SH-SY5Y (cell line): ENCODE results near the gene PARN.

Source experiments
- GATA2 ChIP-seq: IDR thresholded peaks from 2 replicates; pipeline ENCODE4 v1.6.1; 2011; ENCODE audit warnings: mild to moderate bottlenecking, low read depth, low read length
- GATA3 ChIP-seq: IDR thresholded peaks from 2 replicates; pipeline ENCODE4 v1.6.1; 2011; ENCODE audit warnings: low read depth, mild to moderate bottlenecking, low read length, moderate library complexity

The PARN gene

DNA sequence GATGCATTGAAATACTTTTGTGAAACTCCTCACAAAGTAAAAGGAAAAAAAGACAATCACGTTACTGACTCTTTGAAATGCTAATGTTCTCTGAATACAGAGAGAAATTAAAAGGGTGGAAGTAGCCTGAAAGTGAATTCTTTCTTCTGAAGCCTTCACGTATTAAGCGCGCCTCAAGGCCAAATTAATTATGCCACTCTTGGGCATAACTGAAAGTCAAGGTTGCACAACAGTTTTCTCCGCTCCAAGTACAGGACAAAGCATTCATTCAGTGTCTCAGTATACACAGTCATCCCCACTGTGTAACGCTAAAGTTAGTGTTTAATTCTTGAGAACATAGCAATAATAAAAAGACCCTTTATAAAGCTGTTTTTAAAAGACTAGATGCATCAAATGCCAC, 21.5 kb downstream of the PARN start:
- no peak for TF ChIP-seq GATA3
- no peak for TF ChIP-seq GATA2

DNA sequence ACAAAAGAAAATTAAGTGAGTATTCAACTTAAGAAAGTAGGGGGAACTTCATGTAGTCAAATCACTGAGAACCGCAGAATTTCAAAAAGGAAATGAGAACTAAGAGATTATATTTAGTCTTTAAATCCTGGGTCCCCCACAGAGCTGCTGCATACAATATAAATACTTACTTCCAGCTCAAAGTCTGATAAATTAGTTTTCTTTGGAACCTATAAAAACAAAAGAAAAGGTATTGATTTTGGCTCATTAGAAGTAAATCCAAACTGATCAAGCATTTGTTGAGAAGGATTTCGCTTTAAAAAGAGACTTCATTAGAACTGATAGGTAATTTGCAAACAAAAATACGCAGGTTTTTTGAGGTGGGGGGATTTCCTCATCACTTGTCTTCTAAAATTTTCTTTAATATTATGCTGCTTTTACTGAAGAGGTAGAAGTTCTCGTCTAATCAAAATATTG, 21.9 kb downstream of the PARN start:
- TF ChIP-seq GATA2 (no peak), GATA3 (no peak)

DNA sequence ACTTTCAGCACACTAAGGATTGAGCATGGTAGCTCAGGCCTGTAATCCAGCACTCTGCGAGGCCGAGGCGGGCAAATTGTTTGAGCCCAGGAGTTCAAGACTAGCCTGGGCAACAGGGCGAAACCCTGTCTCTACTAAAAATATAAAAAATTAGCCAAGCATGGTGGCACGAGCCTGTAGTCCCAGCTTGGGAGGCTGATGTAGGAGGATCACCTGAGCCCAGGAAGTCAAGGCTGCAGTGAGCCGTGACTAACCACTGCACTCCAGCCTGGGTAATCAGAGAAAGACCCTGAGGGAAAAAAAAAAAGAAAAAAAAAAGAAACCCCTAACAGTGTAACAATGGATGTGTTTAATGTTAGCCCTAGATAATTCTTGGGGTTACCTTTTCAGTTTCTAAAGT, 24.0 kb downstream of the PARN start:
- TF ChIP-seq GATA2 (no peak), GATA3 (no peak)

- no peak for TF ChIP-seq GATA3
- TF ChIP-seq GATA2: no peak
Observed at GRCh38 chr16:14602443-14602963, 27.6 kb downstream of the PARN start.

DNA sequence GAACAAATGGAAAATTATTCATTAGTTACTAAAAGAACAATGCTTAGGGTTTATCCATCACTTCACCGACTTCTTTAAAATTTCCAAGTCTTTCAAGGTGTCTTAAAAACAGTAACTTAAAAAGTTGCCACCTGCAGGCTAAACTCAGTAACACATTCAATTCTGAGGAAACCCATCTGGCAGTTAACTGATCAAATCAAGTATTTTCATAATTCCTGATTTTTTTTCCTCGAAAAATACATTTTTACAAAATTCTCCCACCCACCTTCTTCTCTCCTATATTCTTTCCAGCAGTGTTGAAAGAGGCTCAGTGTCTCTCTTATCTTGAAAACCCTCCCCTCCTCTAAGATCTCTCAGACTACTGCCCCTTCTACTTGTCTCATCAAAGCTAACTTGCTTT, 29.9 kb downstream of the PARN start:
- TF ChIP-seq GATA3: no peak
- TF ChIP-seq GATA2: no peak

GRCh38 chr16:14586637-14587305, 43.3 kb downstream of the PARN start:
- TF ChIP-seq GATA3 (no peak), GATA2 (no peak)

GRCh38 chr16:14585287-14585686, 44.8 kb downstream of the PARN start:
- no peak for TF ChIP-seq GATA3
- no peak for TF ChIP-seq GATA2

GRCh38 chr16:14579266-14579665, 50.8 kb downstream of the PARN start:
- TF ChIP-seq GATA3 (no peak), GATA2 (no peak)

DNA sequence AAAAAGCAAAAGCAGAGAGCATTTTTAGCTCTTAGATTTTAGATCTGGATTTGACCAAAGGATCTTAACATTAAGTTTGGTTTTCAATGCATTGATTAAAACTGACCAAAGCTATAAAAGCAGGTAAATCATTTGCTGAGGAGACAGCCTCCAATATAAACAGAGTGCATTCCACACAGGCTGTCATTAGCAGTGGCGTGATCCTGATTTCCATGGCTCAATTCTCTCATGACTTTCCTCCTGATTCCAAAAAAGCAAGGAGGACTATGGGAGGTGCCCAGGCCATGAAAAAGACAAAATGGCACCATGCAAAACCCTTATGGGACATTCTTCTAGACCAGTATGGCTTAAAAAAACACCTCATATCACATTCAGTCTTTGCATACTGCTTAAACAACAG, 53.5 kb downstream of the PARN start:
- no peak for TF ChIP-seq GATA2
- TF ChIP-seq GATA3: no peak

DNA sequence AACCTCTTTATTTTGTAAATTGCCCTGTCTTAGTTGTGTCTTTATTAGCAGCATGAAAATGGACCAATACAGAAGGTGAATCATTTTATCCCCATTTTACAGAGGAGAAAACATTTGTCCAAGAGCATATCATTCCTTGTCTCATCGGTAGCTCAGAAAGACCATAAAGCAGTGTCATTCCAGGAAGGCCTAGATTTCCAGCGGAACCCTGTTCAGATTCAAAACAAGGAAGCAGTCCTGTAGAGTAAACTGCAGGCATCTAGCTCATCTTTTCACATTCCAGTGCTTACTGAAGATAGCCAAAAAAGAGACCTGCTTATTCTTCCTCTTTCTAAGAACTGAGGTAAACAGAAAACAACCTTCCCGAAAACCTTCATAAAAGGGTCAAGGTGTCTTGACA, 54.0 kb downstream of the PARN start:
- TF ChIP-seq GATA2 (no peak), GATA3 (no peak)

GRCh38 chr16:14572535-14572934, 57.5 kb downstream of the PARN start:
- TF ChIP-seq GATA3: no peak
- TF ChIP-seq GATA2: no peak

GRCh38 chr16:14569213-14569612, 60.8 kb downstream of the PARN start:
- TF ChIP-seq GATA3 (no peak), GATA2 (no peak)

- no peak for TF ChIP-seq GATA3
- no peak for TF ChIP-seq GATA2
Observed at GRCh38 chr16:14566599-14566998, 63.5 kb downstream of the PARN start.

GRCh38 chr16:14565688-14566025, 64.4 kb downstream of the PARN start:
- TF ChIP-seq GATA3 (no peak), GATA2 (no peak)

GRCh38 chr16:14564861-14565687, 65.0 kb downstream of the PARN start:
- TF ChIP-seq GATA3: no peak
- TF ChIP-seq GATA2: no peak
